Rectal smooth muscle tissue (tissue), 1 donor: Measurements from ENCODE around the gene SPAG9.
"Not testable (repeated sequence)": the region's sequence is repeated elsewhere in the genome, so short reads cannot be mapped to it uniquely, and the experiment has no call there.

Source experiments
- H3K27ac ChIP-seq: one replicate; pipeline ENCODE4 v1.7.0; 2013; ENCODE audit warnings: low read depth, low read length, inconsistent platforms
- H3K27me3 ChIP-seq: one replicate; pipeline ENCODE4 v1.7.0; 2013; ENCODE audit warnings: low read length; ENCODE audit not compliant: control insufficient read depth, insufficient read depth
- H3K36me3 ChIP-seq: one replicate; pipeline ENCODE4 v1.7.0; 2013; ENCODE audit warnings: low read length; ENCODE audit not compliant: control insufficient read depth, insufficient read depth
- H3K4me1 ChIP-seq: one replicate; pipeline ENCODE4 v1.7.0; 2013; ENCODE audit warnings: low read length; ENCODE audit not compliant: control insufficient read depth, insufficient read depth
- H3K4me3 ChIP-seq: one replicate; pipeline ENCODE4 v1.7.0; 2013; ENCODE audit warnings: low read length
- H3K9ac ChIP-seq: one replicate; pipeline ENCODE4 v1.7.0; 2013; ENCODE audit warnings: low read length

Gene SPAG9

GRCh38 chr17:51122473-51123115, 1.9 kb upstream of the SPAG9 start:
- H3K27me3 ChIP-seq, H3K36me3 ChIP-seq, H3K9ac ChIP-seq, H3K4me3 ChIP-seq: not testable (repeated sequence)
- Histone ChIP-seq H3K27ac (peak overlapping the region; percentile 99), H3K4me1 (peaks cover 15% of the 10 kb centered on the region)

- Histone ChIP-seq H3K36me3 (no peaks in the 10 kb centered on the region), H3K9ac (peak overlapping the region; percentile 84), H3K4me3 (peak overlapping the region; percentile 77), H3K27ac (peak overlapping the region; percentile 99), H3K27me3 (no peaks in the 10 kb centered on the region), H3K4me1 (peaks cover 15% of the 10 kb centered on the region)
Measured at GRCh38 chr17:51121620-51122472, 1.2 kb upstream of the SPAG9 start.

- H3K9ac ChIP-seq: peak overlapping the region; percentile 99
- peaks cover 15% of the 10 kb centered on the region for H3K4me1 ChIP-seq
Measured at GRCh38 chr17:51120357-51120738, 320 bp downstream of the SPAG9 start.

GRCh38 chr17:51119415-51120356, 982 bp downstream of the SPAG9 start:
- peak overlapping the region; percentile 98 for H3K27ac ChIP-seq
- H3K27me3 ChIP-seq: no peaks in the 10 kb centered on the region
- peak overlapping the region; percentile 99 for H3K9ac ChIP-seq
- H3K4me1 ChIP-seq: peaks cover 15% of the 10 kb centered on the region
- no peaks in the 10 kb centered on the region for H3K36me3 ChIP-seq
- H3K4me3 ChIP-seq: peak overlapping the region; percentile 98

More at GRCh38 chr17:51120357-51120738, 320 bp downstream of the SPAG9 start:
- Histone ChIP-seq H3K4me3 (peak overlapping the region; percentile 98), H3K27ac (peak overlapping the region; percentile 98), H3K36me3 (no peaks in the 10 kb centered on the region), H3K27me3 (no peaks in the 10 kb centered on the region)

DNA sequence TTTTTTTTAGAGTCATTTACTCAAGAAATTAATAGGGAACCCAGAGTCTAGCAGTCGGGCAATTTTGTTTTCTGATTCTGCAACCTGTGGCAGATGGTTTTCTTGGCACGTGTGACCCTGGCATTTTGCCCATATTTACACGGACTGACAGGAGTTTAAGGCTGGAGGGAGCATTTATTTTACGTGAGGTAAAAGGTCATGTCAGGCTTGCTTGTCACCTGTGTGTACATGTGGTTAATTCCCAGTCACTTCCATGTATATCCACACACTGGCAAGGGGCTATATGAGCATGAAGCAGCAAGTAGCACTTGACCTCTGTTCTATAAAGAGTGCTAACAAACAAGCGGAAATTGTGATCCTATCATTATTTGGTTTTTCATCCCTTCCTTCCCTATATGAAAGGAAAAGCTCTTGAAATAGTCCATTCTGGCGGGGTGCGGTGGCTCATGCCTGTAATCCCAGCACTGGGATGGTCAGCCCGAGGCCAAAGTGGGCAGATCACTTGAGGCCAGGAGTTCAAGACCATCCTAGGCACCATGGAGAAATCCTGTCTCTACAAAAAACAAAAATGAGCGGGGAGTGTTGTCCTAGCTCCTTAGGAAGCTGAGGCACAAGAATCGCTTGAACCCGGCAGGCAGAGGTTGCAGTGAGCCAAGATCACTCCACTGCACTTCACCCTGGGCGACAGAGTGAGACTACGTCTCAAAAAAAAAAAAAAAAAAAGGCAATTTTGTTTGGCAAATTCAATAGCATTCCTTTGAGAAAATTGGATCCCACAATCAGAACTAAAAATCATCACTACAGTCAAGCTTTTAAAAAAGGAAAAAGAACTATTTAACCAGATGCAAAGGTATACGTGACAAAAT, 2.1 kb downstream of the SPAG9 start:
- Histone ChIP-seq H3K4me1 (peaks cover 15% of the 10 kb centered on the region), H3K4me3 (peak overlapping the region; percentile 29), H3K36me3 (no peaks in the 10 kb centered on the region), H3K27ac (peak overlapping the region; percentile 98), H3K9ac (no peak overlapping the region), H3K27me3 (no peaks in the 10 kb centered on the region)

- H3K9ac ChIP-seq: no peak overlapping the region
- no peaks in the 10 kb centered on the region for H3K27me3 ChIP-seq
- H3K4me3 ChIP-seq: no peak overlapping the region
- no peaks in the 10 kb centered on the region for H3K36me3 ChIP-seq
- H3K4me1 ChIP-seq: peaks cover 15% of the 10 kb centered on the region
- no peak overlapping the region for H3K27ac ChIP-seq
Measured at GRCh38 chr17:51115179-51115578, 5.5 kb downstream of the SPAG9 start.

DNA sequence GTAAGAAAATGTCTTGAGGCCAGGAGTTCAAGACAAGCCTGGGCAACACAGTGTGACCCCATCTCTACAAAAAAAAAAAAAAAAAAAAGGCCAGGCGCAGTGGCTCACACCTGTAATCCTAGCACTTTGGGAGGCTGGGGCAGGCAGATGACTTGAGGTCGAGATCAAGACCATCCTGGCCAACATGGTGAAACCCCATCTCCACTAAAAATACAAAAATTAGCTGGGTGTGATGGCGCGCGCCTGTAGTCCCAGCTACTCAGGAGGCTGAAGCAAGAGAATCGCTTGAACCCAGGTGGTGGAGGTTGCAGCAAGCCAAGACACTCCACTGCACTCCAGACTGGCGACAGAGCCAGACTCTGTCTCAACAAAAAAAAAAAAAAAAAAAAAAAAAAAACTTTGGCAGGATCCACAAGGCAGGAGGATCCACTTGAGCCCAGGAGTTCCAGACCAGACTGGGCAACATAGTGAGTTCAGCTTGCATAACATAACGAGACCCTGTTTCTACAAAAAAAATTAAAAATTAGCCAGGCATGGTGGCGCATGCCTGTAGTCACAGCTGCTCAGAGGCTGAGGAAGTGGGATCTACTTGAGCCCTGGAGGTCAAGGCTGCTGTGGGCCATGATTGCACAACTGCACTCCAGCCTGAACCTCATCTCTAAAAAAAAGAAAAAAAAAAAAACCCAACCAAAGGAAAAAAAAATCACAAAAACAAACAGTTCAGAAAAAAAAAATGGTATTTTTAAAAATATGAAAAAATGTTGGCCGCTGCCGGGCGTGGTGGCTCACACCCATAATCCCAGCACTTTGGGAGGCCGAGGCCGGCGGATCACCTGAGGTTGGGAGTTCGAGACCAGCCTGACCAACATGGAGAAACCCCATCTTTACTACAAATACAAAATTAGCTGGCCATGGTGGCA, 8.1 kb downstream of the SPAG9 start:
- not testable (repeated sequence) for H3K4me1 ChIP-seq, H3K9ac ChIP-seq, H3K36me3 ChIP-seq, H3K27me3 ChIP-seq, H3K4me3 ChIP-seq, H3K27ac ChIP-seq

- Histone ChIP-seq H3K27me3 (no peaks in the 10 kb centered on the region), H3K36me3 (no peaks in the 10 kb centered on the region), H3K4me3 (no peak overlapping the region), H3K27ac (no peak overlapping the region), H3K9ac (no peak overlapping the region), H3K4me1 (peaks cover 2% of the 10 kb centered on the region)
Measured at GRCh38 chr17:51107778-51108177, 12.9 kb downstream of the SPAG9 start.

DNA sequence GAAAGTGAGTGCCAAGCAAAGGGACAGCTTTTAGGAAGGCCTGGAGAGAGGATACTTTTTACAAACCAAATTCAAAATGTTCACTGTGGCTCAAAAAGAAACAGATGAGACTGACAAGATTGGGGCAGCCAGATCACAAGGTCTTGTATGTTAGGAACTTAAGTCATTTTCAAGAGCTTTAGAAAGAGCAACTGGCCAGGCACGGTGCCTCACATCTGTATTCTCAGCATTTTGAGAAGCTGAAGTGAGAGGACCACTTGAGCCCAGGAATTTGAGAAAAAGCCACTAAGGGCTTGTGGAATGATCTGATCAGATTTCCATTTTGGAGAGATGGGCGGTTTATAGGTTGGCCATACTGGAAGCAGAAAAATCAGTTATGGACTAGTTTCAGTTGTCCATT, 17.2 kb downstream of the SPAG9 start:
- Histone ChIP-seq H3K27ac (no peak overlapping the region), H3K4me1 (peaks cover 2% of the 10 kb centered on the region), H3K27me3 (no peaks in the 10 kb centered on the region), H3K9ac (no peak overlapping the region), H3K4me3 (no peak overlapping the region), H3K36me3 (no peaks in the 10 kb centered on the region)

DNA sequence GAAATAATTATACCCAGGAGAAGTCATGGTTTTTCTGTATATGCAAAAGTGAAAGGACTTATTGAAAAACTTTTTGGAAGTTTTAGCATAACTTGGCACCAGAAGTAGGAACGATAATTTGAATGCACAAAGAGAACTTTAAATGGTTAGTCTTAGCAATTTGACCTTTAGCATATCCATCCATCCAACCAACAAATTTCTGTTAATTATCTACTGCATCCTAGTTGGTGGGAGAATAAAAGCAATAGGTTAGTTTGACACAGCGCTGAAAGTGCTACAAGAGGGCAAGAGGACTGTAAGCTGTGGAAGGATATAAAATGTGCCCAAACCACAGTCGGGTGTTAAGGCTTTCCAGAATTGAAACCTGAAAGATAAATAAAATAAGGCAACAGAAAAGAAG, 17.6 kb downstream of the SPAG9 start:
- Histone ChIP-seq H3K27ac (no peak overlapping the region), H3K4me1 (peaks cover 2% of the 10 kb centered on the region), H3K36me3 (no peaks in the 10 kb centered on the region), H3K27me3 (no peaks in the 10 kb centered on the region), H3K9ac (no peak overlapping the region), H3K4me3 (no peak overlapping the region)
